Measurements from ENCODE around the gene SS18L1. TPM values are rescaled to one million over a fixed set of nuclear protein-coding genes. Genes with fewer than 3 reads are reported as not detected.
A peak's percentile ranks its signal among the peaks of the same experiment; 100 is the strongest.

The SS18L1 gene
- total and polyA plus RNA-seq, 5 donors = 6.2 to 8.8 (median 8.1) TPM

GRCh38 chr20:62225026-62225425, 81.5 kb downstream of the SS18L1 start:
- 89% methylated on average over 13 of the region's 13 CpGs for WGBS
- ATAC-seq = no peak
- DNase-seq = no peak
- Histone ChIP-seq H3K27ac (ENCODE audit: low read length) (no peak overlapping the region), H3K27me3 (ENCODE audit: control insufficient read depth, insufficient read depth) (no peaks in the 10 kb centered on the region), H3K9me3 (ENCODE audit: control insufficient read depth, low read length) (no peaks in the 10 kb centered on the region), H3K4me3 (ENCODE audit: low read length) (no peak overlapping the region), H3K4me1 (ENCODE audit: control insufficient read depth, insufficient read depth, low read length) (no peaks in the 10 kb centered on the region)
- intact Hi-C loops (cut with DNase I) = no loop called here

- no peaks in the 10 kb centered on the region for H3K4me1 ChIP-seq (ENCODE audit: control insufficient read depth, insufficient read depth, low read length)
- H3K27ac ChIP-seq (ENCODE audit: low read length) = no peak overlapping the region
- no peaks in the 10 kb centered on the region for H3K9me3 ChIP-seq (ENCODE audit: control insufficient read depth, low read length)
- WGBS = 79% methylated on average over 17 of the region's 17 CpGs
- no peaks in the 10 kb centered on the region for H3K27me3 ChIP-seq (ENCODE audit: control insufficient read depth, insufficient read depth)
- intact Hi-C loops (cut with DNase I) = no loop called here
- DNase-seq = no peak
- ATAC-seq = no peak
- no peak overlapping the region for H3K4me3 ChIP-seq (ENCODE audit: low read length)
These were observed 82.5 kb downstream of the SS18L1 start for GRCh38 chr20:62225820-62226635.

- intact Hi-C loops (cut with DNase I) = no loop called here
- ATAC-seq = no peak
- Histone ChIP-seq H3K27ac (ENCODE audit: low read length) (no peak overlapping the region), H3K9me3 (ENCODE audit: control insufficient read depth, low read length) (no peaks in the 10 kb centered on the region), H3K27me3 (ENCODE audit: control insufficient read depth, insufficient read depth) (no peaks in the 10 kb centered on the region), H3K4me3 (ENCODE audit: low read length) (no peak overlapping the region), H3K4me1 (ENCODE audit: control insufficient read depth, insufficient read depth, low read length) (no peaks in the 10 kb centered on the region)
- DNase-seq = no peak
- 68% methylated on average over 24 of the region's 24 CpGs for WGBS
These were observed 83.4 kb downstream of the SS18L1 start for GRCh38 chr20:62226707-62227590.

DNA sequence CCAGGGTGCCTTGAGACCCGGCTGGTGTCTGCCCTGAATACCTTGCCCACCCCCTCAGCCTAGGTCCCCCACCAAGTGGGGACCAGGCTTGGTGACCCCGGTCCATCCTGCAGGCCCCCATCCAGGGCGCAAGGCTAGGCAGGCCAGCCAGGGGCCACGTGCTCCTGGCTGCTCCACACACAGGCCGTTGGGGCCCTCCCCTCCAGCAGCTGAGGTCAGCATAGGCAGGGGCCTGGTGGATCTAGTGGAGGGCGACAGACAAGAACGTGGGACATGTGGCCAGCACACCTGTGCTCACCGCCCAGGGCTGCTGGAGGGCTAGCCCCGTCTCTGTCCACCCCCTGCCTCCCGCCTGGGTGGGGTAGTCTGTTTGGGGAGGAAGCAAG, 84.0 kb downstream of the SS18L1 start:
- ATAC-seq = peak in 1 of 2 donors; percentile 5
- 62% methylated on average over 10 of the region's 10 CpGs for WGBS
- DNase-seq = no peak
- no peak overlapping the region for H3K27ac ChIP-seq (ENCODE audit: low read length)
- no peaks in the 10 kb centered on the region for H3K9me3 ChIP-seq (ENCODE audit: control insufficient read depth, low read length)
- H3K27me3 ChIP-seq (ENCODE audit: control insufficient read depth, insufficient read depth) = no peaks in the 10 kb centered on the region
- intact Hi-C loops (cut with DNase I) = no loop called here
- no peak overlapping the region for H3K4me3 ChIP-seq (ENCODE audit: low read length)
- no peaks in the 10 kb centered on the region for H3K4me1 ChIP-seq (ENCODE audit: control insufficient read depth, insufficient read depth, low read length)

DNA sequence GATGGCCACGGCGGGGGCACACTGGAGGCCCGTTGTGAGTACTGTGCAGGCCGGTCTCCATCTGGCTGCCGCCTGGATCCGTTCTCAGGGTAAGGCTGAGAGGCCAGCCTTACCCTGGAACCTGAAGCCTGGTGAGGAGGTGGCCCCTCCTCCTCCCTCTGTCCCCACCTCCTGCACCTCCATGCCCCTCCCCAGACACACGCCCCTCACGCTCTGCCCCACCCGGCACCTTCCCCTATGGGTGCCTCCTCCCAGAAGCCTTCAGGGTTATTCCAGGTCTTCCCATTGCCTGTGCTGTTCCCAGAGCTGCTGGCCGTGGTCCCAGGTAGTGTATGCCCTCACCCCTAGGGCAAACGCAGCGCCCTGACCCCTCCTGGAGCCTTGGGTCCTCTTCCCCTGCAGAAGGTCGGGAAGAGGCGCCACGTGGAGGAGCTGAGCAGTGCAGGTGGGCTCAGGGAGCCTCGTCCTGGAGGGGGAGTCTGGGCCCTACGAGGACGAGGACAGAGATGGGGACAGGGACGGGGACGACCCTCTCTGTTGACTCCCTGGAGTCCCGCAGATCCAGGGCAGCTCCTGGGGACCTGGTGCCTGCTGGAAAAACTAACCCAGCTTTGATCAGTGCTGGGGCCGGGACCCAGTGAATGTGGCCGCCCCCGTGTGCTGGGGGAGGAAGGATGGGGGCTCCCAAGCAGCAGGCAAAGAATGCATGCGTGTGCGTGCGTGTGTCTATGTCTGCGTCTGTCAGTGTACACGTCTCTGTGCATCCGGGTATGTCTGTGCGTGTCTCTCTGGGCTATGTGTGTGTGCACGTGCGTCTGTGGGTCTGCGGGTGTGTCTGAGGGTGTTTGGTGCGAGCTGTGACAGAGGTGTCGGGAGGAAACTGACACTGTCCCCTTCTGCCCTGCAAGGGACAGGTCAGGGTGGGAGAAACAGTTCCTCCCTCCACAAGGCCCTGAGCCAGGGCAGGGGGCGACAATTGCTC, 84.7 kb downstream of the SS18L1 start:
- ATAC-seq (peak in 1 of 2 donors; percentile 6), DNase-seq (peak in 1 of 3 donors; percentile 33)
- H3K27ac ChIP-seq (ENCODE audit: low read length) = no peak overlapping the region
- no peak overlapping the region for H3K4me3 ChIP-seq (ENCODE audit: low read length)
- intact Hi-C loops (cut with DNase I) = no loop called here
- H3K9me3 ChIP-seq (ENCODE audit: control insufficient read depth, low read length) = no peaks in the 10 kb centered on the region
- WGBS = 55% methylated on average over 37 of the region's 37 CpGs
- no peaks in the 10 kb centered on the region for H3K4me1 ChIP-seq (ENCODE audit: control insufficient read depth, insufficient read depth, low read length)
- H3K27me3 ChIP-seq (ENCODE audit: control insufficient read depth, insufficient read depth) = no peaks in the 10 kb centered on the region

DNA sequence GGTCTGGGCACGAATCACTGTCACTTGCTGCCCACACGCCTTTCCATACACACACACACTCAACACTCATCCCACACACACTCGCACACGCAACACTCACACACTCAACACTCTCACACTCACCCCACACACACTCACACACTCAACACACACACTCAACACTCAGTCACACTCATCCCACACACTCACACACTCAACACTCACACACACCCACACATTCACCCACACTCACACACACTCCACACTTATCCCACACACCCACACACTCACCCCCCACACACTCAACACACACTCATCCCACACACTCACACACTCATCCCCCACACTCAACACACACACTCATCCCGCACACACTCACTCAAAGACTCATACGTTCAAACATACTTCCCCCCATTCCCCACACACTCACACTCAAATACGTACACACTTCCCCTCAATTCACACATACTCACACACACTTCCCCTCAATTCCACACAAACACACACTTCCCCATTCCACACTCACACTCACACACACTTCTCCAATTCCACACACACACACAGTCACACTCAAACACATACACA, 85.5 kb downstream of the SS18L1 start:
- intact Hi-C loops (cut with DNase I) = no loop called here
- H3K4me3 ChIP-seq (ENCODE audit: low read length) = no peak overlapping the region
- no peak overlapping the region for H3K27ac ChIP-seq (ENCODE audit: low read length)
- H3K27me3 ChIP-seq (ENCODE audit: control insufficient read depth, insufficient read depth) = no peaks in the 10 kb centered on the region
- no peaks in the 10 kb centered on the region for H3K4me1 ChIP-seq (ENCODE audit: control insufficient read depth, insufficient read depth, low read length)
- no peak for DNase-seq
- 79% methylated on average over 7 of the region's 7 CpGs for WGBS
- no peaks in the 10 kb centered on the region for H3K9me3 ChIP-seq (ENCODE audit: control insufficient read depth, low read length)
- ATAC-seq = no peak

- Histone ChIP-seq H3K27me3 (ENCODE audit: control insufficient read depth, insufficient read depth) (no peaks in the 10 kb centered on the region), H3K4me3 (ENCODE audit: low read length) (no peak overlapping the region), H3K4me1 (ENCODE audit: control insufficient read depth, insufficient read depth, low read length) (no peaks in the 10 kb centered on the region), H3K27ac (ENCODE audit: low read length) (no peak overlapping the region), H3K9me3 (ENCODE audit: control insufficient read depth, low read length) (no peaks in the 10 kb centered on the region)
- DNase-seq (no peak), ATAC-seq (no peak)
- intact Hi-C loops (cut with DNase I) = no loop called here
- WGBS = 68% methylated on average over 4 of the region's 4 CpGs
These were observed 86.1 kb downstream of the SS18L1 start for GRCh38 chr20:62229667-62230066.

GRCh38 chr20:62230276-62230675, 86.7 kb downstream of the SS18L1 start:
- 96% methylated on average over 2 of the region's 2 CpGs for WGBS

DNA sequence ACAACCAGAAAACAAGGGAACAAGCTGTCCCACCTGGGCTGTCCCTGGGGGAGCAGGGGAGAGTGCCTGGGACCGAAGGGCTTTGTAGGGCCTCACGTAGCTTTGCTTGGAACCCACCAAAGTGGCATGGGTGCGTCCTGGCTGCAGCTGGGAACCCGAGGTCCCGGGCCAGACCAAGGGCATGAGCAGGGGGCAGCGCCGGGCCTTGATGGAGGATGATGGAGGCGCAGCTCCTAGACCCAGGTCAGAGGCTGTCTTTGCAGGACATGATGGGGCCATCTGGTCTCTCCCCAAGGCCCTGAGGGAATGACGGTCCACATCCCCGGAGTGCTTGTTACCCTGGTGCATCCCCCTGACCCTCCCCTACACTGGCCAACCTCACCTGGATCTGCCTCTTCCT, 87.1 kb downstream of the SS18L1 start:
- no peak overlapping the region for H3K27ac ChIP-seq (ENCODE audit: low read length)
- H3K9me3 ChIP-seq (ENCODE audit: control insufficient read depth, low read length) = no peaks in the 10 kb centered on the region
- H3K4me1 ChIP-seq (ENCODE audit: control insufficient read depth, insufficient read depth, low read length) = no peaks in the 10 kb centered on the region
- no peaks in the 10 kb centered on the region for H3K27me3 ChIP-seq (ENCODE audit: control insufficient read depth, insufficient read depth)
- intact Hi-C loops (cut with DNase I) = no loop called here
- H3K4me3 ChIP-seq (ENCODE audit: low read length) = no peak overlapping the region
- DNase-seq = peak in 1 of 3 donors; percentile 36
- WGBS = 91% methylated on average over 10 of the region's 10 CpGs
- no peak for ATAC-seq

More at GRCh38 chr20:62230276-62230675, 86.7 kb downstream of the SS18L1 start:
- intact Hi-C loops (cut with DNase I) = no loop called here
- Histone ChIP-seq H3K27me3 (ENCODE audit: control insufficient read depth, insufficient read depth) (no peaks in the 10 kb centered on the region), H3K27ac (ENCODE audit: low read length) (no peak overlapping the region), H3K9me3 (ENCODE audit: control insufficient read depth, low read length) (no peaks in the 10 kb centered on the region), H3K4me1 (ENCODE audit: control insufficient read depth, insufficient read depth, low read length) (no peaks in the 10 kb centered on the region), H3K4me3 (ENCODE audit: low read length) (no peak overlapping the region)
- no peak for ATAC-seq
- DNase-seq = no peak

- Histone ChIP-seq H3K4me3 (ENCODE audit: low read length) (no peak overlapping the region), H3K9me3 (ENCODE audit: control insufficient read depth, low read length) (no peaks in the 10 kb centered on the region), H3K4me1 (ENCODE audit: control insufficient read depth, insufficient read depth, low read length) (no peaks in the 10 kb centered on the region), H3K27me3 (ENCODE audit: control insufficient read depth, insufficient read depth) (no peaks in the 10 kb centered on the region), H3K27ac (ENCODE audit: low read length) (no peak overlapping the region)
- intact Hi-C loops (cut with DNase I) = no loop called here
- no peak for ATAC-seq
- DNase-seq = peak in 2 of 3 donors; percentile 11 to 20
- WGBS = 83% methylated on average over 6 of the region's 6 CpGs
These were observed 87.7 kb downstream of the SS18L1 start for GRCh38 chr20:62231292-62231691.

All from right cardiac atrium (tissue), 5 donors.